ENCODE results near the gene BACH2. TPM values are rescaled to one million over a fixed set of nuclear protein-coding genes. Genes with fewer than 3 reads are reported as not detected.
A peak's percentile ranks its signal among the peaks of the same experiment; 100 is the strongest.

BACH2 gene
- total RNA-seq, 2 experiments from 2014 or later = 157 to 170 TPM

DNA sequence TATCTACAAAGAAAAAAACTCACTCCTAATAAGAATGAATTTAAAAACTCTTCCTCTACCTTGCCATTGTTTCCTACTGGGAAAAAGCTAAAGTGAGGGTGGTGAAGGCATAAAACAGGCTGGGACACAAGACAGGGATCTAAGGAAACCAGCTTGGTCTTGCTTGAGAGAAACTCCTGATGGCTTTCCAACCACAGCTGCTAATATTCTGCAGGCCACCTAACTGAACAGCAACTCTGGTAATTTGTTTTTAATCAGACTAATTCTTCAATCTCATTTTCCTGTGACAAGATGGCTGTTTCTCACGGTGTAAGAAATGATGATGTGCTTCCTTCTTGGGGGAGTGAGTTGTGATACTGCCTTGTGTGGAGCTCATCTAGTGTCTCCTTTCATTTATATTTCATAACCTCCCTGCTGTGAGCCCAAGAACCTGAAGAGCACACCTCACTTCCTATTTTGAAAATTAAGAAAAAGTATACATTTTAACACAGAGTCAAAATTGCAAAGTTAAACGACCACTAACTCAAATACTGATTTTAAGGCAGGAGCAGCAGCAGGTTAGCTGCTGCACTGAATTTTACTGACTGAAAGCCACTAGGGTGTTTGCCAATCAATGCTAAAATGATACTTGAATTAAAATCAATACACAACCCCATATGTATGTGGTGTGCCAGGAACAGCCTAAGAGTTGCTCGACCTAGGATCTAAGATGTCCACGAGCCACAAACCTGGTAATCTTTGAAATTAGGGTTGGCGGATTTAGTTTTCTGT is 58.0 kb downstream of the BACH2 start:
- H3K27ac Mint-ChIP-seq = peak overlapping the region; percentile 96
- H3K27me3 Mint-ChIP-seq = no peaks in the 10 kb centered on the region
- peaks cover 46% of the 10 kb centered on the region for H3K36me3 Mint-ChIP-seq (ENCODE audit: low read depth)
- peak overlapping the region; percentile 9 for H3K4me3 Mint-ChIP-seq
- TF ChIP-seq, protein P1, sequence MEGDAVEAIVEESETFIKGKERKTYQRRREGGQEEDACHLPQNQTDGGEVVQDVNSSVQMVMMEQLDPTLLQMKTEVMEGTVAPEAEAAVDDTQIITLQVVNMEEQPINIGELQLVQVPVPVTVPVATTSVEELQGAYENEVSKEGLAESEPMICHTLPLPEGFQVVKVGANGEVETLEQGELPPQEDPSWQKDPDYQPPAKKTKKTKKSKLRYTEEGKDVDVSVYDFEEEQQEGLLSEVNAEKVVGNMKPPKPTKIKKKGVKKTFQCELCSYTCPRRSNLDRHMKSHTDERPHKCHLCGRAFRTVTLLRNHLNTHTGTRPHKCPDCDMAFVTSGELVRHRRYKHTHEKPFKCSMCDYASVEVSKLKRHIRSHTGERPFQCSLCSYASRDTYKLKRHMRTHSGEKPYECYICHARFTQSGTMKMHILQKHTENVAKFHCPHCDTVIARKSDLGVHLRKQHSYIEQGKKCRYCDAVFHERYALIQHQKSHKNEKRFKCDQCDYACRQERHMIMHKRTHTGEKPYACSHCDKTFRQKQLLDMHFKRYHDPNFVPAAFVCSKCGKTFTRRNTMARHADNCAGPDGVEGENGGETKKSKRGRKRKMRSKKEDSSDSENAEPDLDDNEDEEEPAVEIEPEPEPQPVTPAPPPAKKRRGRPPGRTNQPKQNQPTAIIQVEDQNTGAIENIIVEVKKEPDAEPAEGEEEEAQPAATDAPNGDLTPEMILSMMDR (IDR thresholded peaks at IDR 0.05) = no peak
- CTCF ChIA-PET = interaction anchor here (1.1 to 1.9 kb wide), 3 partner anchors 35 to 241 kb away, joined by 3 to 9 read pairs (median 5); no protein-coding TSS in a partner anchor
- POLR2A ChIA-PET = interaction anchor here (0.9 to 2.1 kb wide), 11 partner anchors 20 to 298 kb away, joined by 3 to 8 read pairs (median 3); no protein-coding TSS in a partner anchor
- Histone ChIP-seq H3K9me3 (ENCODE audit: control insufficient read depth in 1 of 2, insufficient read depth in 1 of 2, low read length in 2 of 2) (no peaks in the 10 kb centered on the region), H3K36me3 (ENCODE audit: insufficient read depth, low read length) (no peaks in the 10 kb centered on the region), H3K27me3 (ENCODE audit: control insufficient read depth in 1 of 2, insufficient read depth in 2 of 2, low read length in 2 of 2) (no peaks in the 10 kb centered on the region), H3K4me3 (ENCODE audit: low read length) (no peak overlapping the region), H3K27ac (ENCODE audit: low read depth in 1 of 2, low read length in 2 of 2) (peak overlapping the region in 1 of 2 donors; percentile 57), H3K4me1 (ENCODE audit: insufficient read depth, low read length) (peaks cover 50% of the 10 kb centered on the region)
- intact Hi-C loops (cut with DNase I, micrococcal nuclease) = loop anchor here in 1 of 2 experiments (2.0 kb wide), 1 partner anchor 14 kb away; no protein-coding TSS in a partner anchor
- H3K9me3 Mint-ChIP-seq = no peaks in the 10 kb centered on the region
- peak; percentile 32 for ATAC-seq (ENCODE audit: poor library complexity)
- peak in 2 of 14 experiments; percentile 26 to 30 for DNase-seq
- H3K4me1 Mint-ChIP-seq (ENCODE audit: low read depth) = peaks cover 91% of the 10 kb centered on the region

DNA sequence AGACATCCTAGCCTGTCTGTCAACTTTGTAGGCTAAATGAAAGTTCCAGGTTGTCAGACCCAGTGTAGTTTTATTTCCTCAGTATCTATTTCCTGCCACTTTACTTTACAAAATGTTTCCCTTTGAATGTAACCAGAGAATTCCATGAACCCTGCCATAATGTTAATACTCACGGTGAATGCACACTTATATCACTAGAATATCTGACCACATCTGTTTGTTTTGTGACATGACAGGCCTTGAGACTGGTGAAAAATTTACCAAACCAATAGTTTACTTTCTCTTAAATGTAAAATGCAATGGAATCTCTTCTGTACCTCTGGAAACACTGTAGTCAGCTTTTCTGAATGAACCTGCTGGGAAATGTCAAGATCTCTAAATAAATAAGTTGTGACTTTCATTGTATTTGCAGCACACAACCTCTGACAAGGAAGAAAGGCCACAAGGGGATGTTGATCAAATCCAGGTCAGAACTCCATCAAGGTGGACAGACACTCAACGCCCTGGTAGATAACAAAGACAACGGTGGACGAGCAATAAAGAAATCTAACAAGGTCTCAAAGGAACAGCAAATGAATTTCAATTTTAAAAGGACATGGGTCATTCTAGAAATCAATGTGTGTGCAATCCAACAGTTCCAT is 59.2 kb downstream of the BACH2 start:
- no peaks in the 10 kb centered on the region for H3K27me3 ChIP-seq (ENCODE audit: control insufficient read depth in 1 of 2, insufficient read depth in 2 of 2, low read length in 2 of 2)
- no peaks in the 10 kb centered on the region for H3K9me3 Mint-ChIP-seq
- no peaks in the 10 kb centered on the region for H3K9me3 ChIP-seq (ENCODE audit: control insufficient read depth in 1 of 2, insufficient read depth in 1 of 2, low read length in 2 of 2)
- peaks cover 34% of the 10 kb centered on the region for H3K36me3 Mint-ChIP-seq (ENCODE audit: low read depth)
- no peaks in the 10 kb centered on the region for H3K36me3 ChIP-seq (ENCODE audit: insufficient read depth, low read length)
- no peak overlapping the region for H3K4me3 Mint-ChIP-seq
- intact Hi-C loops (cut with DNase I, micrococcal nuclease) = no loop called here
- H3K27ac ChIP-seq (ENCODE audit: low read depth in 1 of 2, low read length in 2 of 2) = no peak overlapping the region
- DNase-seq (no peak), ATAC-seq (ENCODE audit: poor library complexity) (no peak)
- no peaks in the 10 kb centered on the region for H3K27me3 Mint-ChIP-seq
- H3K4me1 Mint-ChIP-seq (ENCODE audit: low read depth) = peaks cover 94% of the 10 kb centered on the region
- peak overlapping the region; percentile 96 for H3K27ac Mint-ChIP-seq
- ChIA-PET POLR2A (interaction anchor here (1.2 to 1.3 kb wide), 2 partner anchors 29 to 32 kb away, joined by 3 read pairs; no protein-coding TSS in a partner anchor), CTCF (no interaction called here)
- H3K4me3 ChIP-seq (ENCODE audit: low read length) = no peak overlapping the region
- H3K4me1 ChIP-seq (ENCODE audit: insufficient read depth, low read length) = peaks cover 60% of the 10 kb centered on the region
- TF ChIP-seq, protein P1 (IDR thresholded peaks at IDR 0.05) = no peak

DNA sequence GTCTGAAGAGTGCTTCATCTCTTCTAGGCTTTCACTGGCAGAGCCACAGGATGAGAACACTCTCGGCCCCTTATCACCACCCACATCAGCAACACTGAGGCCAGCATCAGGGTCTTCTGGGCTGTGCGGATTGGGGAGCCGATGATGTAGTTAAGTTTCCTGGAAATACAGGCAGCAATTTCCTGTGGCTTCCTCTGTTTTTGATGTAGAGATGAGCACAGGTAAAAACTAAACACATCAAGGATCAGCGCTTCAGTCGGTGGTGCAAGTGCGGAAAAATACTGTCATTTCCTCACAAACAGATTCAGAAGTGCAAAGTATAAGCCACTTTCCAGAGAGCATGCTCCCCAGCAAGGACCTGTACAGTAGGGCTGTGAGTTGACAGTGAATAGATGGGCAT is 62.6 kb downstream of the BACH2 start:
- CTCF ChIA-PET = interaction anchor here (1.0 kb wide), 1 partner anchor 15 kb away, joined by 3 read pairs; no protein-coding TSS in a partner anchor
- Mint-ChIP-seq H3K27ac (peak overlapping the region; percentile 96), H3K4me1 (ENCODE audit: low read depth) (peaks cover 99% of the 10 kb centered on the region), H3K27me3 (no peaks in the 10 kb centered on the region), H3K9me3 (no peaks in the 10 kb centered on the region), H3K36me3 (ENCODE audit: low read depth) (peaks cover 24% of the 10 kb centered on the region), H3K4me3 (peak overlapping the region; percentile 69)
- TF ChIP-seq, protein P1 (IDR thresholded peaks at IDR 0.05) = no peak
- intact Hi-C loops (cut with DNase I, micrococcal nuclease) = loop anchor here in 1 of 2 experiments (1.0 to 5.0 kb wide), 5 partner anchors 16 to 53 kb away; no protein-coding TSS in a partner anchor
- peak in 13 of 14 experiments; percentile 42 to 87 (median 73) for DNase-seq
- ATAC-seq (ENCODE audit: poor library complexity) = peak; percentile 82
- Histone ChIP-seq H3K36me3 (ENCODE audit: insufficient read depth, low read length) (no peaks in the 10 kb centered on the region), H3K4me1 (ENCODE audit: insufficient read depth, low read length) (peaks cover 69% of the 10 kb centered on the region), H3K27ac (ENCODE audit: low read depth in 1 of 2, low read length in 2 of 2) (peak overlapping the region; percentile 16 to 80), H3K27me3 (ENCODE audit: control insufficient read depth in 1 of 2, insufficient read depth in 2 of 2, low read length in 2 of 2) (no peaks in the 10 kb centered on the region), H3K9me3 (ENCODE audit: control insufficient read depth in 1 of 2, insufficient read depth in 1 of 2, low read length in 2 of 2) (no peaks in the 10 kb centered on the region), H3K4me3 (ENCODE audit: low read length) (peak overlapping the region; percentile 5)
- POLR2A ChIA-PET = interaction anchor here (1.0 to 2.9 kb wide), 7 partner anchors 14 to 62 kb away, joined by 3 to 18 read pairs (median 7); no protein-coding TSS in a partner anchor
